Measurements from ENCODE around the gene ERC1.

The ERC1 gene

DNA sequence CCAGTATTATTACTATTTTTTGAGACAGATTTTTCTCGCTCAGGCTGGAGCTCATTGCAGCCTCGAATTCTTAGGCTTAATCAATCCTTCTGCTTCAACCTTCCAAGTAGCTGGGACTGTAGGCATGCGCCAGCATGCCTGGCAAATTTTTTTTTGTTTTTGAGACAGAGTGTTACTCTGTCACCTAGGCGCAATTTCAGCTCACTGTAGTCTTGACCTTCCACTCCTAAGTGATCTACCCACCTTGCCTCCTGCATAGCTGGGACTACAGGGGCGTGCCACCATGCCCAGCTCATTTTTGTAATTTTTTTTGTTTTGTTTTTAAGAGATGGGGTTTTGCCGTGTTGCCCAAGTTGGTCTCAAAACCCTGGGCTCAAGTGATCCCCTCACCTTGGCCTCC lies 15.2 kb downstream of the ERC1 start:
- H3K4me3 ChIP-seq (ENCODE audit: low read depth, low read length) = no peak overlapping the region
- TF ChIP-seq, protein P1, sequence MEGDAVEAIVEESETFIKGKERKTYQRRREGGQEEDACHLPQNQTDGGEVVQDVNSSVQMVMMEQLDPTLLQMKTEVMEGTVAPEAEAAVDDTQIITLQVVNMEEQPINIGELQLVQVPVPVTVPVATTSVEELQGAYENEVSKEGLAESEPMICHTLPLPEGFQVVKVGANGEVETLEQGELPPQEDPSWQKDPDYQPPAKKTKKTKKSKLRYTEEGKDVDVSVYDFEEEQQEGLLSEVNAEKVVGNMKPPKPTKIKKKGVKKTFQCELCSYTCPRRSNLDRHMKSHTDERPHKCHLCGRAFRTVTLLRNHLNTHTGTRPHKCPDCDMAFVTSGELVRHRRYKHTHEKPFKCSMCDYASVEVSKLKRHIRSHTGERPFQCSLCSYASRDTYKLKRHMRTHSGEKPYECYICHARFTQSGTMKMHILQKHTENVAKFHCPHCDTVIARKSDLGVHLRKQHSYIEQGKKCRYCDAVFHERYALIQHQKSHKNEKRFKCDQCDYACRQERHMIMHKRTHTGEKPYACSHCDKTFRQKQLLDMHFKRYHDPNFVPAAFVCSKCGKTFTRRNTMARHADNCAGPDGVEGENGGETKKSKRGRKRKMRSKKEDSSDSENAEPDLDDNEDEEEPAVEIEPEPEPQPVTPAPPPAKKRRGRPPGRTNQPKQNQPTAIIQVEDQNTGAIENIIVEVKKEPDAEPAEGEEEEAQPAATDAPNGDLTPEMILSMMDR (IDR thresholded peaks at IDR 0.05; ENCODE audit: low read depth, low read length) = no peak

DNA sequence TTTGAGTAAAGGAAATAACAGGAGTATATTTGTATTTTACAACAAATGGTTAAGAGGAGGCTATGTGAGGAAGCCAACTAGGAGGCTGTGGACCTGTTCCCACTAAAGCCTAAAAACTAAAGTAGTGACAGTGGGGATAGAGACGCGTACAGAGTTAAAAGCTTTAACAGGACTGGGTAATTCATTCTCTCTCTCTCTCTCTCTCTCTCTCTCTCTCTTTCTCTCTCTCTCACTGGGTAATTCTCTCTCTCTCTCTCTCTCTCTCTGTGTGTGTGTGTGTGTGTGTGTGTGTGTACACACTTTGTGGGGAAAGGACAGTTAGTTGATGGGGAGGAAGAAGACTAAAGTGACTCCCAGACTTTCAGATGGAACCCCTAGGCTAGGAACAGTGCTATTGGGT lies 16.3 kb downstream of the ERC1 start:
- TF ChIP-seq, protein P1 (IDR thresholded peaks at IDR 0.05; ENCODE audit: low read depth, low read length) = no peak
- no peak overlapping the region for H3K4me3 ChIP-seq (ENCODE audit: low read depth, low read length)

GRCh38 chr12:1007994-1008393 lies 17.0 kb downstream of the ERC1 start:
- TF ChIP-seq, protein P1 (IDR thresholded peaks at IDR 0.05; ENCODE audit: low read depth, low read length) = no peak

GRCh38 chr12:1011091-1011490 lies 20.1 kb downstream of the ERC1 start:
- H3K4me3 ChIP-seq (ENCODE audit: low read depth, low read length) = no peak overlapping the region
- TF ChIP-seq, protein P1 (IDR thresholded peaks at IDR 0.05; ENCODE audit: low read depth, low read length) = no peak

More at GRCh38 chr12:1007994-1008393, 17.0 kb downstream of the ERC1 start:
- H3K4me3 ChIP-seq (ENCODE audit: low read depth, low read length) = no peak overlapping the region

- no peak overlapping the region for H3K4me3 ChIP-seq (ENCODE audit: low read depth, low read length)
- TF ChIP-seq, protein P1 (IDR thresholded peaks at IDR 0.05; ENCODE audit: low read depth, low read length) = no peak
Observed at GRCh38 chr12:1013618-1014489, 22.8 kb downstream of the ERC1 start.

DNA sequence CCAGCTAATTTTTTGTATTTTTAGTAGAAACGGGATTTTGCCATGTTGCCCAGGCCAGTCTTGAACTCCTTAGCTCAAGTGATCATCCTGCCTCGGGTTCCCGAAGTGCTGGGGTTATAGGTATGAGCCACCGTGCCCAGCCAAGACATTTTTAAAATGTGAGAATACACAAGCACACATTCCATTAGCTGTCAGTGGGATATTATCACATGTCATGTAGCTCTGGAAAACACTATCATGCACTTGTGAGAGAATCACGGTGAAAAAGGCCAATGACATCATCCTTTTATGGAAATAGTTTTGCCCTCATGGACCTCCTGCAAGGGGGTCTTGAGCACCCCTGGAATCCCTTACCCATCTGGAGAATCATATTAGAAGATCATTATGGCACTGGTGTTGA lies 28.3 kb downstream of the ERC1 start:
- H3K4me3 ChIP-seq (ENCODE audit: low read depth, low read length) = no peak overlapping the region
- TF ChIP-seq, protein P1 (IDR thresholded peaks at IDR 0.05; ENCODE audit: low read depth, low read length) = no peak

DNA sequence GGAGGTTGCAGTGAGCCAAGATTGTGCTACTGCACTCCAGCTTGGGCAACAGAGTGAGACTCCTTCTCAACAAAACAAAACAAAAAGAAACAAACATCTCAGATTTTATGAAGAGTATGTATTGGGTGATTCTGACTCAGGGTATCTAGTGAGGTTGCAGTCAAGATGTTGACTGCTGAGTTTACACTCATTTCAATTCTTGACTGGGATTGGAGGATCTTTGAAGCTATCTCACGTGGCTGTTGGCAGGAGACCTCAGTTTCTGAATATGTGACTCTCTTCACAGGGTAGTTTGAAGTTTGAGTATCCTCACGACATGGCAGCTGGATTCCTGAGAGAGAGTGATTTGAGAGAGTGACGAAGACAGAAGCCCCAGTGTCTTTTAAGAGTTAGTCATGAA lies 29.4 kb downstream of the ERC1 start:
- no peak overlapping the region for H3K4me3 ChIP-seq (ENCODE audit: low read depth, low read length)
- TF ChIP-seq, protein P1 (IDR thresholded peaks at IDR 0.05; ENCODE audit: low read depth, low read length) = no peak
